Thyroid gland (tissue), 4 donors: Measurements from ENCODE around the gene VRK1.

Experiments used
- POLR2A ChIP-seq, 2 donors: fragments of 450-650 bp; IDR thresholded peaks; one replicate each; pipeline ENCODE4 v1.6.1; 2017; ENCODE audit warnings: antibody characterized with exemption in 2 of 2, mild to moderate bottlenecking in 2 of 2, moderate library complexity in 1 of 2
- TF ChIP-seq, protein P1 (sequence below), 6 experiments: fragments of 200-600 bp in 3 of 6; fragments of 450-650 bp in 3 of 6; sonication (generic) in 3 of 6; IDR thresholded peaks; one replicate each; pipeline ENCODE4 v1.5.1; 2016 to 2019; ENCODE audit warnings: antibody characterized with exemption in 6 of 6, mild to moderate bottlenecking in 2 of 6, inconsistent platforms in 1 of 6, moderate library complexity in 1 of 6

DNA sequence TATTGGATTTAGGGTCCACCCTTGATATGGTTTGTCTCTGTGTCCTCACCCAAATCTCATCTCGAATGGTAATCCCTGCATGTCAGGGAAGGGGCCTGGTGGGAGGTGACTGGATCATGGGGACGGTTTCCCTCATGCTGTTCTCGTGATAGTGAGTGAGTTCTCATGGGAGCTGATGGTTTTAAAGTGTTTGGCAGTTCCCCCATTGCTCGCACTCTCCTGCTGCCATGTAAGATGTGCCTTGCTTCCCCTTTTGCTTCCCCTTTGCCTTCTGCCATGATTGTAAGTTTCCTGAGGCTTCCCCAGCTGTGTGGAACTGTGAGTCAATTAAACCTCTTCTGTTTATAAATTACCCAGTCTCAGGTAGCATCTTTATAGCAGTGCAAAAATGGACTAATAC is 118.3 kb downstream of the VRK1 start:
- TF ChIP-seq, protein P1, sequence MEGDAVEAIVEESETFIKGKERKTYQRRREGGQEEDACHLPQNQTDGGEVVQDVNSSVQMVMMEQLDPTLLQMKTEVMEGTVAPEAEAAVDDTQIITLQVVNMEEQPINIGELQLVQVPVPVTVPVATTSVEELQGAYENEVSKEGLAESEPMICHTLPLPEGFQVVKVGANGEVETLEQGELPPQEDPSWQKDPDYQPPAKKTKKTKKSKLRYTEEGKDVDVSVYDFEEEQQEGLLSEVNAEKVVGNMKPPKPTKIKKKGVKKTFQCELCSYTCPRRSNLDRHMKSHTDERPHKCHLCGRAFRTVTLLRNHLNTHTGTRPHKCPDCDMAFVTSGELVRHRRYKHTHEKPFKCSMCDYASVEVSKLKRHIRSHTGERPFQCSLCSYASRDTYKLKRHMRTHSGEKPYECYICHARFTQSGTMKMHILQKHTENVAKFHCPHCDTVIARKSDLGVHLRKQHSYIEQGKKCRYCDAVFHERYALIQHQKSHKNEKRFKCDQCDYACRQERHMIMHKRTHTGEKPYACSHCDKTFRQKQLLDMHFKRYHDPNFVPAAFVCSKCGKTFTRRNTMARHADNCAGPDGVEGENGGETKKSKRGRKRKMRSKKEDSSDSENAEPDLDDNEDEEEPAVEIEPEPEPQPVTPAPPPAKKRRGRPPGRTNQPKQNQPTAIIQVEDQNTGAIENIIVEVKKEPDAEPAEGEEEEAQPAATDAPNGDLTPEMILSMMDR (IDR thresholded peaks at IDR 0.05): no peak
- no peak for TF ChIP-seq POLR2A (IDR thresholded peaks at IDR 0.05)
